HCEC 1CT (cell line): ENCODE measurements around the gene INTS2.
"Not testable (repeated sequence)": the region's sequence is repeated elsewhere in the genome, so short reads cannot be mapped to it uniquely, and the experiment has no call there.

Source experiments
- DNase-seq: peaks from one replicate; pipeline ENCODE4 v3.0.0-alpha.2; 2017

Gene INTS2

DNA sequence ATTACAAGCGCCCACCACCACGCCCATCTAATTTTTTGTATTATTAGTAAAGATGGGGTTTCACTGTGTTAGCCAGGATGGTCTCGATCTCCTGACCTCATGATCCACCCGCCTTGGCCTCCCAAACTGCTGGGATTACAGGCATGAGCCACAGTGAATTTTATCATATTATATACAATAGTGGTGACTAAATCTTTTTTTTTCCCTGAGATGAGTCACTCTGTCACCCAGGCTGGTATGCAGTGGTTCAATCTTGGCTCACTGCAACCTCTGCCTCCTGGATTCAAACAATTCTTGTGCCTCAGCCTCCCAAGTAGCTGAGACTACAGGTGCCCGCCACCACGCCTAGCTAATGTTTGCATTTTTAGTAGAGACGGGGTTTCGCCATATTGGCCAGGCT lies 41.9 kb downstream of the INTS2 start:
- DNase-seq, result peak; percentile 68

GRCh38 chr17:61884864-61885263 lies 42.9 kb downstream of the INTS2 start:
- no peak for DNase-seq

DNA sequence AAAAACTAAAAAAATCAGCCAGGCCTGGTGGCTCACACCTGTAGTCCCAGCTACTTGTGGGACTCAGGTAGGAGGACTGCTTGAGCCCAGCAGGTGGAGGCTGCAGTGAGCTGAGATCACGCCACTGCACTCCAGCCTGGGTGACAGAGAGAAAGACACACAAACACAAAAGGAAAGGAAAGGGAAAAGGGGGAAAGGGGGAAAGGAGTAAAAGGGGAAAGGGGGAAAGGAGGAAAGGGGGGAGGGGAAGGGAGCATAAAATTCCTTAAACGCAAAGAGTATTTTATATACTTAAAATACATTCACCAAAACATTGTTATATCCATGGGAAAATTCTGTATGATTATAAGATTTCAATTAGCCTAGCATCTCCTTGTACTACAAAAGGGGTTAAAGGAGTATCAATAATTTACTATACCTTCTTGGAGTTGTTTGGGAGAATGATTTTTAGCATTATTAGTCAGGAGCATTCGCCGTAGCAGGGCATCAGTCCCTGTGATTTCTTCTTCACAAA lies 47.1 kb downstream of the INTS2 start:
- no peak for DNase-seq

GRCh38 chr17:61878984-61879612 lies 48.7 kb downstream of the INTS2 start:
- DNase-seq, result no peak

- DNase-seq, result no peak
Measured at GRCh38 chr17:61878520-61878919, 49.3 kb downstream of the INTS2 start.

DNA sequence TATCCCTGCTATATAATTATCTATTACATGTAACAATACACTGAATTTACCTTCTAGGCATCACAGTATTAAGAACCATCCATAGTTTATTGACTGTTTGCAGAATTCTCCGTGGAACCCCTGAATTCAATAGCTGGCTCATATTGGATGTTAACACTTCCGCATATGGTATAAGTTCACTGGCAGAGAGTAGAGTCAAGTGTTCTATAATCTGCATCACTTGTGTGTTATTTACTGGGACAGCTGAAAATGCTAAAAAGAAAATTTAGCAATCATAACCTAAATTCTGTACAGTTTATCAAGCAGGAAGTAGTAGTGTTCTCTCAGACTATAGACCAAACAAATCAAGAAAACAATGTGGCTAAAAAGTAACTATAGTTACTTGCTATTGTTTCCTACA lies 49.9 kb downstream of the INTS2 start:
- DNase-seq, result no peak

- DNase-seq, result no peak
Measured at GRCh38 chr17:61875804-61876203, 52.0 kb downstream of the INTS2 start.

DNA sequence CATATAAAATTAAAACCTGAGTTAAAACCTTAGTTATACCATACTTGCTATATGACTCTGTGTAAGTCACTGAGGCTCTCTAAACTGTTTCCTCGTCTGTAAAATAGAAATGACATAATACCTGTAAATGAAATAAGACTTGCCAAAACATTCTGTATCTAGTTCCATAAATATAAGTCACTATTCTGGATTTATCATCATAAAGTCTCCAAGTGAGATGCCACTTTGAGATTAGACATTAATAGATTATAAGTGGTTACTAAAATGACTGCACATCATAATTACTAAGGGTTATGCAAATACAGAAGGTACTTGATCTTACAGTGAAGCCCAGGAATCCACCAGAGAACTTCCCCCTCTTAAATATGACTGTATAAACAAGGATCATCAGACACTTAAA lies 52.5 kb downstream of the INTS2 start:
- DNase-seq, result no peak

DNA sequence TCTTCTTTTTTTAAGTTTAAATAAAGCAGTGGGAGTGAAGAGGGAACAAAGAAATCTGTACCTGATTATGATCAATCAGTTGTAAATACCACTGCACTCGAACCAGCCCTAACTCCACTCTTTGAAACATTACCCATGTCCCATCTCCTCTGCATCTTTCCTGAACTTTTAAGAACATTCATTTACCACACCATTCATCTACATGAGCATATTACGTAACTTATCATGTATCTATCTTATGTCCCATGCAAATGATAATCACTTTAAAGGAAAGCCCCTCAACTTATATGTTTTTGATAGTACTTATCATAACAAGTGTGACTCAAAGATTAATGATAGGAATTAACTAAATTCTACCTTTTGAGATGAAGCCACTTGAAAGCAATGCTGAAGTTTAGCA lies 53.7 kb downstream of the INTS2 start:
- DNase-seq, result no peak

- DNase-seq, result no peak
Measured at GRCh38 chr17:61872099-61872498, 55.7 kb downstream of the INTS2 start.

GRCh38 chr17:61869138-61869537 lies 58.6 kb downstream of the INTS2 start:
- DNase-seq, result no peak

DNA sequence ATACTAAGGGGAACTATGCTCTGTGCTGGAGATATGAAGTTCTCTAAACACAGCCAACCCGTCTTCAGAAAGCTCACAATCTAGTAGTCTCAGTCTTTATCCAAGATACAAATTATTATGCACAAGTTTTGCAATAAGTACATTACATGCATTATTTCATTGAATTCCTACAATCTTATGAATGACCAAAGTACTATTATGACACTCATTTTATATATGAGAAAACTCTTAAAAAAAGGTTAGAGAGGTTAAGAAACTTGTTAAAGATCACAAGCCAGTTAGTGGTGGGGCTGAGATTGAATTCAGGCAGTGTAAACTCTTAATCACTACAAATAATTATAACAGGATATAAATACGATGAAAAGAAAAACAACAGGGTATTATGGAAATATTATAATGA lies 59.7 kb downstream of the INTS2 start:
- DNase-seq, result no peak

DNA sequence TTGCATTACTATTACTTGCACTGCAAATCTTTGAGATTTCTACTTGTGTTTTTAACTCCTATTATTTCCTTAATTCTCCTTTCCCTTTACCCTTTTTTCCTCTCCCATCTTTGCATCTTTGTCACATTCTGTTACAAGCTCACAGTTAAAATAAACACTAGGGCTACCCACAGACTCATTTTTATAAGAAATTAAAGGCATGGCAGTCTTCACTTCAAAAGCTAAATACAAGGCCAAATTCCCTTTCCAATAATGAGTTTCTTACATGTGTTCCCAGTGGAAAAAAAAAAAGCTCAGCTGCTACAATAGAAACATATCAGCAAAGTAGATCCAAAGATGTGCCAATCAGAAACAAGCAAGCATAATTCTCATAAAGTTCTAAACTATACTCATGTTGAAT lies 60.7 kb downstream of the INTS2 start:
- DNase-seq, result no peak

- DNase-seq, result no peak
Measured at GRCh38 chr17:61863801-61864126, 64.0 kb downstream of the INTS2 start.

DNA sequence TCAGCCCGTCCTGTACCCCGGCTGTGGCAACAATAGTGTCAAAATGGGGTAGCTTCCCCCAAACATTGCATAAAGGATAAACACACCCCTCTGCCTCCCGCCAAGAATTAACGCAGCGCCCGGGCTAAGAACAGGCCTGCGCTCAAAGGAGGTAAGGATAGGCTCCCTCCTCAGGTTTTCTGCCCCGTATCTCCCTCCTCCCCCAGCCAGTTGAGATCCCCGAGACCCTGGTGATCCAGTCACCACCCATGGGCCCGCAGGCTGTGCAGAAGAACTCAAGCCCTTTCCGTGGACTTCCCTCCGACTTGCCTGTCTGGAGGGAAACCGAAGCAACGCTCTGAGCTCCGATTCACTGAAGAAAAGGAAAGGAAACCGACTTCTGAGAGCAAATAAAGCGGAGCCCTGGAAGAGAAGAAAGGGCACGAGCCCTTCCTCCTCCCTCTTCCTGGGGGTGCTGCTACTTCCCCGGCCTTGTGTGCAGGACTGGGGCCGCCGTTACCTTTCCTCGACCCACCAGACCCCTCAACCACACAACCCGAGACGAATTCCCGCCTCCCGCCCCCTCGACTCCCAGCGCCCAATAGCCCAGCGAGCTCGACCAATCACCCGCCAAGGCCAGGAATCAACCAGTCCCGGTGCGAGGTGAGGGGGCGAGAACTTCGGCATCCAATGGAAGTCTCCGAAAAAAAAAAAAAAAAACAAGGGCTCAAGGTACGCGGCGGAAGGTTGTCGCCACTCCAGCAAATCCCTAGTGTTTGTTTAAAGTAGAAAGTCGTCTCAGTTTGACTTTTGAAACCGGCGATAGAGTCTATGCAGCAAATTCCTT lies 64.6 kb downstream of the INTS2 start, which contains the start of gene BRIP1:
Gene BRIP1, minus strand, starts transcription at position 554 of the 826 bp plus-strand sequence. CDS start 1,989 bp downstream, outside the sequence.
- peak; percentile 94 for DNase-seq

GRCh38 chr17:61862105-61862574 lies 65.6 kb downstream of the INTS2 start:
- DNase-seq, result peak; percentile 74

DNA sequence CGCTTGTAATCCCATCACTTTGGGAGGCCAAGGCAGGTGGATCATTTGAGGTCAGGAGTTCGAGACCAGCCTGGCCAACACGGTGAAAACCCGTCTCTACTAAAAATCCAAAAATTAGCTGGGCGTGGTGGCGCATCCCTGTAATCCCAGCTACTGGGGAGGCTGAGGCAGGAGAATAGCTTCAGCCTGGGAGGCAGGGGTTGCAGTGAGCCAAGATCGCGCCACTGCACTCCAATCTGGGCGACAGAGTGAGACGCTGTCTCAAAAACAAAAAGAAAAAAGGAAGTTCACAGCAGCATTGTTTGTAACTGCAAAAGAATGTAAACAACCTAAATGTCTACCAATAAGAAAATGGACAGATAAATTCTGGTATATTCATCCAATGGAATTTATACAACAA lies 67.4 kb downstream of the INTS2 start:
- DNase-seq, result not testable (repeated sequence)

DNA sequence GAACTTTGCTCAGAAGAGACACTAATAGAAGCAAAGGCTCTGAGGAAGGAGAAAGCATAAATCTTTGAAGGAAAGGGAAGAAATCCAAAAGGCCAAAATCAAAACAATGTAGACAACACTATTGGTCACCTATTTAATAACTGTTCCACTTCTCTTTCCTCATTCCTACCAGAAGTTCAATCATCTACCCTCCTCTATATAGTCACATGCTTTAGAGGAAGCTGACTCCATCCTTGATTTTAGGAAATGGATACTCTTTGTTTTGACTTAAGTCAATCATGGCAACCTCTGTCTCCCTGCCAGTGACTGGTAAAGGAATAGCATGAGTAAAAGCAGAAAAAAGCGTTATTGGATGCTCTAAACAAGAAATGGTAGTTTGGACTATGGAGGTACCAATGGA lies 71.7 kb downstream of the INTS2 start:
- no peak for DNase-seq

GRCh38 chr17:61852857-61853256 lies 74.9 kb downstream of the INTS2 start:
- no peak for DNase-seq

DNA sequence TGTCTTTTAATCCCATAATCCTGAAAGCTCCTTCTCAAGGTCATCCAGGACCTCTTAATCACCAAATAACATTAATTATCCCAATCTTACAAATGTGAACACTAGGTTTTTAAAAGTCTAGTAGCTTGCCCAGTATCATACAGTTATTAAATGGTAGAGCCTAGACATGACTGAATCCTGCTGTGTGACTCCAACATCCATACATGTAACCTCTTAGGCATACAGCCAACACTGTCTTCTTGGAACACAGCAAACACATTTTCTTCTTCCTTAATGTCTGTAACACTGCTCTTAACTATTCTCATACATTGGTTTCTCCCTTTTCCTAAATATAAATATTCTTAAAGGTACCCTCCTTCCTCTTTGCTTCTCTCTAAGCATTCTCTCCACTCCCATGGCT lies 78.1 kb downstream of the INTS2 start:
- no peak for DNase-seq

GRCh38 chr17:61848896-61849295 lies 78.9 kb downstream of the INTS2 start:
- DNase-seq, result no peak

GRCh38 chr17:61848247-61848646 lies 79.5 kb downstream of the INTS2 start:
- DNase-seq, result no peak

GRCh38 chr17:61847659-61848058 lies 80.1 kb downstream of the INTS2 start:
- no peak for DNase-seq

DNA sequence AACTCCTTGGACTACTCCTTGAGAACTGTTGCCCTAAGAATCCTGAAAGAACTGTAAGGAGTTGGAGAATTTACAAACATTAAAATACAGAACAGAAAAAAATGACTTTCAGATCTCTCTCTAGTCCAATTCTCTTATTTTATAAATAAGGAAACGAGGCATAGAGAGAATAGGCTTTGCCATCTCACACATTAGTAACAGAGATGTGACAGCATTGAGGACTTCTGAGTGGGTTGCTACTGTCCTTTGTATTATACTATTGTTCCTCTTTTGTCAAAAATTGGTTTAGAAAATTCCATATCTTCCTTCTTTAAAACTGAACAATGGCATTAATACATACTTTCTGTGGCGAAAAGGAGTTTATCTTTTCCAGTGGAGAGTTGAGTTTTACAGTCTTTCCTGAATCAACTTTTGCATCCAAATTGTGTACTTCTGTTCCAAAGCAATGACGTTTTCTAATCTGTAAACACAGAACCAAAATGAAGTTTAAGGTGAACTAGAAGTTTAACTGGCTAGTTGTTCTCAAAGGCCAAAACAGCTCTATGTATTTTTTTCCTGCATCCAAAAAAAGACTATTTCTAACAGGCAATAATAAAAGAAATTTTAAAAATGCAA lies 80.9 kb downstream of the INTS2 start:
- DNase-seq, result no peak
